Anterior cingulate cortex (tissue), 58 donors: ENCODE measurements around the gene RHCG.
A peak's percentile ranks its signal among the peaks of the same experiment; 100 is the strongest.

ENCODE experiments used
- DNase-seq, 58 donors: peaks; one replicate each; lab custom pipeline; 2025; lab: John Stamatoyannopoulos, UW

The RHCG gene

GRCh38 chr15:89448825-89449224 lies 47.6 kb downstream of the RHCG start:
- peak in 19 of 58 donors; percentile 9 to 65 (median 31) for DNase-seq

GRCh38 chr15:89447676-89448075 lies 48.7 kb downstream of the RHCG start:
- DNase-seq: no peak

GRCh38 chr15:89446255-89446891 lies 50.0 kb downstream of the RHCG start:
- DNase-seq: no peak

GRCh38 chr15:89445518-89445917 lies 50.9 kb downstream of the RHCG start:
- no peak for DNase-seq

DNA sequence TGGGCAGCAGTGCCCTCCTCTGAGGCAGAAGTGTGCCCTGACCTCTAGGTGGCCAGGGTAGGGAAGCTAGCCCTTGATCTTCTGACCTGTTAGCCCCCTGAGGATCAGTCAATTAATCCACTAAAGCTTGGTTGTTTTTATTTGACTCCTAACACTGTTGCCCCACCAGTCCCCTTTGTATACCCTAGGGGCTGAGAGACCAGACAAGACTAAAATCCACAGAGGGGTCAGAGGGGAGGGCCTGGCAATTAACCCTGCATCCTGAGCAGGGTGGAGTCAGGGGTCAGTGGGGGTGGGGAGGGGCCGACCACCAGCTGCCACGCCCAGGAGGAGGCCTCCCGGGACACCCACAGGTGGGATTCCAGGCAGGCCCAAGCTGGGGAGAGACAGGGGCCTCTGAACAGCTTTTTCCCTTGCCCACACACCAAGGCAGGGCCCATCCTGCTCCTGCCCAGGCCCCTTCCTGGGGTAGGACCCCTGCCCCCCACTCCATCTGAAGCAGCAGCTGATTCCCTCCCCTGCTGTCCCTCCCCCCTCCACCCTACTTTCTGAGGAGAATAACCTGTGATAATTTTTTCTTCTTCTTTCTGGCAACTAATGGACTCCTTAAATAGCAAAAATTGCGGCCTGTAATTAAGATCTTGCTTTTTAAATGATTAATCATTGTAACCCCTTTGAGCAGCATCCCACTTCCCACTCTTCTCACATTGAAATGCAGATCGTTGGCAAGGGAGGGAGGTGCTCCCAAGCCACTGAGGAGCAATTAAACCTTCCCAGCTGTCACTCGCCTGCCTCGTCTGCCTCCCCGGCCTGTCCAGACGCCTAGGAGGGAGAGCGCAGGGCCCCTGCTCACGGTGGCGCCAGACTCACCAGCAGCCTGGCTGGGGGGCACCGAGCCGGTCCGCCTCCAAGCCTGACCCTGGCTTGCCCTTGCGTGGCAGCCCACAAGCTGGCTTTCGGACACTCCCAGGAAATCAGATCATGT lies 51.9 kb downstream of the RHCG start:
- DNase-seq: no peak

DNA sequence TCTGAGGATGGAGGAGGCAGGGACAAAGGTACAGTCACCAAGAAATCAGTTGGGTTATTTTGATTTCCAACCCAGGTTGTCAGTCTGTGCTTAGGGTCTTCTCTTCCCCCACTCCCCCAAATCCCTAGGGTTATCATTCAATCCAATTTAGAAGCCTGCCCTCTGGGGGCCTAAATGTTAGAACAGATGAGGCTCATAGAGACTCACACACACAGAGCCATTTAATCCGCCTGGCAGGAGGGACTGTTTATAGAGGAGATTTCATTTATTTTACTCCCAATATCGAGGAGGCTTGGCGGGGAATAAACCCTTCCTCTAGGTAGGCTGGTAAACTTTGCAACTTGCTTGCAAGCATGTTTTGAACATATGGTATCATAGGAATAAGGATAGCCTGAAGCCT lies 52.8 kb downstream of the RHCG start:
- no peak for DNase-seq

DNA sequence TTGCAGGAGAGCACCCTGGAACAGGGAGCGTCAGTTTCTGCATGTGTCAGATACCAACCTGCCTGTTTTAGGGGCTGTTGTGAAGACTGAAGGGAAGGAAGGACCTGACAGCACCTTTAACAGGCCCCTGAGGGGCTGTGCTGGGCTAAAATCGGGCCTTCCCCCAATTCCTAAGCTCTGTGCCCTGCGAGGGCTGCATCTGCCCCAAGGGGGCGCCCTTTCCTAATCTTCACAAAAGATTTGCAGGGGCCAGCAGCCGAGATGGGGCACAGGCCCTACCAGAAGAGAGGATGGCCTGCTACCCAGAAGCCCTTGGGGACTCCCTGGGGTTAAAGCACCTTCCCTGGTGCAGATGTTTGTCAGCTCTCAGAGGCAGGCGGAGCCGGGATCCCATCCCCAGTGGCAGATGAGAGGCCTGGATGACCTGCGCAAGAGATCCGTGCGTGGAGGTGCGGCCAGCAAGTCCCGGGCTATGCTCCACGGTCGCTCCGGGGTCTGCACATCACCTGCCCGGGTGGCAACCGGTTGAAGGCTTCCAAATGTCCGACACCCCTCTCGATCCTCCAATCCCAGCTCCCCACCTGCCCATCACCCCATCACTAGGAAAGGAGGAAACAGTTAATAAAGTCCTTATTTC lies 53.6 kb downstream of the RHCG start:
- peak in 43 of 58 donors; percentile 3 to 78 (median 20) for DNase-seq

GRCh38 chr15:89442155-89442554 lies 54.2 kb downstream of the RHCG start:
- no peak for DNase-seq

DNA sequence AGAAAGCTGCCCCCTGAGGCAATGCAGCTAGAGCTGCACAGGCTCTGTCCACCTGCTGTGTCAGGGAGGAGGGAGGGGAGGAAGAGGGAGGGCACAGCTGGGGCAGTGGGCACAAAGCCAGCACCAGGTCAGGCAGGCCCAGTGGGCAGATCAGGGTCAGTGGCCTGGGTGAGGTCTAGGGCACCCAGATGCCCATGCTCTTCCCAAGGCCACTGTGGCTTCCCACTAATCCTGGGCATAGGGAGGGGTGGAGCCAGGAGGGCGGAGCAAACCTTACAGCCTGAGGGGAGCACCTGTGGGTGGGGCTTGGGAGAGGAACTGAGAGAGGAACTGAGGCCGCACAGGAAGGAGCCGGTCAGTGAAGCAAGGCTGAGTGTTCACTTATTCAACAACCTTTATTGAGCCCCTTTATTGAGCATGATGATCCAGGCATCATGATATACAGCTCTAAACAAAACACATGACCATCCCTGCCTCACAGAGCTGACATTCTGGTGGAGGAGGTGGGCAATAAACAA lies 55.0 kb downstream of the RHCG start:
- DNase-seq: no peak

DNA sequence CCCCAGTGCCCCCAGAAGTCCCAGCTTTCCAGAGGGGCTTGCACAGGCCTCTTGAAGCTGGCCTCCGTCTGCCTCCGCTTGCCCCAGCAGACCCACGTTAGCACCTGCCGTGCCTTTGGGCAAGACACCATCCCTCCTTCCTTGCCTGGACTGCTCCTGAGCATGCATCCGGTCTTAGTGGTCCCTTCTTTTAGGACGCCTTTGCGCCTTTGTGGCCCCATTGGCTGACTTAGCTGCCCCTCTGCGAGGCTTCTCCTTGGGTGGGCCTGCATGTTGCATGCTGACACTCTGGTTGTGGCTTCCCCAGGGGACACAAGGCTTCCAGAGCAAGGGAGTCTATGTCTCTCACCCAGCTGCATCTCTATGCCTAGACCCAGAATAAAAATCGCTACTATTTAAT lies 56.6 kb downstream of the RHCG start:
- DNase-seq: no peak

GRCh38 chr15:89436560-89437311 lies 59.6 kb downstream of the RHCG start:
- no peak for DNase-seq

GRCh38 chr15:89435362-89435761 lies 61.0 kb downstream of the RHCG start:
- no peak for DNase-seq

- DNase-seq: peak in 36 of 58 donors; percentile 8 to 69 (median 37)
Observed at GRCh38 chr15:89433686-89434085, 62.7 kb downstream of the RHCG start.

DNA sequence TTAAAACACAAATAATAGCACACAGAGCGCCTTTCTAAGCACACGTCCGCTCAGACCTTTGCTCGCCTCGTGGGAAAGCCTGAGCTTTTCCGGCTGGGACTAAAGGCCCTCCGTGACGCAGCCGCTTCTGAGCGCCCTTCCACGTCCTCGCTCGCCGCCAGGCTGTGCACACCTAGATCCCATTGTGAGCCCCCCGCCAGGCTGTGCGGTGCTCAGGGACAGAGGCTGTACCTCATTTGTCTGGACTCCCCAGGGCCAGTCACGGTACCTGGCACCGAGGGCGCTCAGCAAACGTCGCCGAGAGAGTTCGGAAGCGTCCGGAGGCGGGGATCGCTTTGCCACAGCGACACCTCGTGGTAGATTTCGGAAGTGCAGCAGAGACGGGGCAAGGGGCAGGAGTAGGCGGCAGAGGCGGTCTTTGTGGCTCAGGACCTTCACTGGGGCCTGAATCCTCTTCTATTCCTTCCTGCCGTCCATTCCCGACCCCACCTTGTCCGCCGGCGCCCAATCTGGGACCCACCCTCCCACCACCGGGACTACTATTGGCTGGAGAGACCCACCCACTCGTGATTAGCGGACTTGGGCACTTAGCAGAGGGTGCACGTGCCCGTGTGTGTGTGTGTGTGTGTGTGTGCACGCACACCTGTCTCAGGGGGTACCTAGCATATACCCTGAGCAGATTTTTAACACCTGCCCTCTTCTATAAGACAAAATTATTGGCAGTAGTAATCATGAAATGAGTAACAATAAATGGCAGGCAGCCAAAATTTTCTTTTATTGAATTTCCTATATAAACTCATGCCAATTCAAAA lies 65.6 kb downstream of the RHCG start:
- DNase-seq: peak in 57 of 58 donors; percentile 33 to 95 (median 77)

- no peak for DNase-seq
Observed at GRCh38 chr15:89429986-89430385, 66.4 kb downstream of the RHCG start.

- peak in 1 of 58 donors; percentile 12 for DNase-seq
Observed at GRCh38 chr15:89429023-89429422, 67.4 kb downstream of the RHCG start.

GRCh38 chr15:89428246-89428645 lies 68.1 kb downstream of the RHCG start:
- DNase-seq: no peak

- DNase-seq: no peak
Observed at GRCh38 chr15:89426500-89426899, 69.9 kb downstream of the RHCG start.

GRCh38 chr15:89423981-89424380 lies 72.4 kb downstream of the RHCG start:
- no peak for DNase-seq
